Measurements from ENCODE around the gene FTO. TPM values are rescaled to one million over a fixed set of nuclear protein-coding genes. Genes with fewer than 3 reads are reported as not detected.

FTO gene
- total and polyA plus RNA-seq, 2 experiments from 2014 or later: 46.8 to 77.7 TPM

GRCh38 chr16:53914736-53915135 lies 210.8 kb downstream of the FTO start:
- Histone ChIP-seq H3K27me3 (no peaks in the 10 kb centered on the region), H3K27ac (no peak overlapping the region), H3K4me1 (ENCODE audit: insufficient read depth) (peaks cover 13% of the 10 kb centered on the region), H3K36me3 (replicated peaks; ENCODE audit: insufficient read depth, low read depth) (no peaks in the 10 kb centered on the region), H2AFZ (no peak overlapping the region), H4K20me1 (ENCODE audit: insufficient read depth, poor library complexity, severe bottlenecking) (no peaks in the 10 kb centered on the region), H3K9me2 (replicated peaks; ENCODE audit: insufficient read depth) (no peaks in the 10 kb centered on the region), H3K4me3 (no peak overlapping the region), H3K79me2 (peaks cover 2% of the 10 kb centered on the region), H3K4me2 (no peak overlapping the region), H3K9me3 (ENCODE audit: low read depth) (no peaks in the 10 kb centered on the region)
- DNase-seq (ENCODE audit: low spot score): no peak
- WGBS (ENCODE audit: low lambda C conversion rate, missing lambda C conversion rate): 81% methylated on average over 3 of the region's 3 CpGs
- TF ChIP-seq CTCF (IDR thresholded peaks at IDR 0.05; ENCODE audit: poor library complexity): no peak
- TF ChIP-seq EZH2 (IDR thresholded peaks at IDR 0.05; ENCODE audit: borderline replicate concordance): no peak
- TF ChIP-seq EZH2phosphoT487 (IDR thresholded peaks at IDR 0.05; ENCODE audit: low read depth, severe bottlenecking, unreplicated experiment): no peak

GRCh38 chr16:53915452-53916160 lies 211.7 kb downstream of the FTO start:
- H3K27ac ChIP-seq: no peak overlapping the region
- H3K36me3 ChIP-seq (replicated peaks; ENCODE audit: insufficient read depth, low read depth): no peaks in the 10 kb centered on the region
- no peaks in the 10 kb centered on the region for H3K9me2 ChIP-seq (replicated peaks; ENCODE audit: insufficient read depth)
- 96% methylated on average over 5 of the region's 5 CpGs for WGBS (ENCODE audit: low lambda C conversion rate, missing lambda C conversion rate)
- no peak for DNase-seq (ENCODE audit: low spot score)
- no peak overlapping the region for H3K4me2 ChIP-seq
- no peak overlapping the region for H2AFZ ChIP-seq
- no peaks in the 10 kb centered on the region for H3K27me3 ChIP-seq
- H3K4me1 ChIP-seq (ENCODE audit: insufficient read depth): peaks cover 13% of the 10 kb centered on the region
- peaks cover 2% of the 10 kb centered on the region for H3K79me2 ChIP-seq
- TF ChIP-seq EZH2 (IDR thresholded peaks at IDR 0.05; ENCODE audit: borderline replicate concordance) (no peak), EZH2phosphoT487 (IDR thresholded peaks at IDR 0.05; ENCODE audit: low read depth, severe bottlenecking, unreplicated experiment) (no peak), CTCF (IDR thresholded peaks at IDR 0.05; ENCODE audit: poor library complexity) (no peak)
- no peaks in the 10 kb centered on the region for H4K20me1 ChIP-seq (ENCODE audit: insufficient read depth, poor library complexity, severe bottlenecking)
- no peaks in the 10 kb centered on the region for H3K9me3 ChIP-seq (ENCODE audit: low read depth)
- H3K4me3 ChIP-seq: no peak overlapping the region

GRCh38 chr16:53920988-53921387 lies 217.0 kb downstream of the FTO start:
- Histone ChIP-seq H3K27ac (no peak overlapping the region), H3K4me2 (no peak overlapping the region), H3K36me3 (replicated peaks; ENCODE audit: insufficient read depth, low read depth) (no peaks in the 10 kb centered on the region), H3K4me1 (ENCODE audit: insufficient read depth) (peaks cover 31% of the 10 kb centered on the region), H3K9me2 (replicated peaks; ENCODE audit: insufficient read depth) (no peaks in the 10 kb centered on the region), H3K4me3 (no peak overlapping the region), H2AFZ (no peak overlapping the region), H4K20me1 (ENCODE audit: insufficient read depth, poor library complexity, severe bottlenecking) (no peaks in the 10 kb centered on the region), H3K9me3 (ENCODE audit: low read depth) (no peaks in the 10 kb centered on the region), H3K79me2 (peaks cover 2% of the 10 kb centered on the region), H3K27me3 (no peaks in the 10 kb centered on the region)
- DNase-seq (ENCODE audit: low spot score): no peak
- 82% methylated on average over 3 of the region's 3 CpGs for WGBS (ENCODE audit: low lambda C conversion rate, missing lambda C conversion rate)
- TF ChIP-seq EZH2 (IDR thresholded peaks at IDR 0.05; ENCODE audit: borderline replicate concordance): no peak
- no peak for TF ChIP-seq EZH2phosphoT487 (IDR thresholded peaks at IDR 0.05; ENCODE audit: low read depth, severe bottlenecking, unreplicated experiment)
- TF ChIP-seq CTCF (IDR thresholded peaks at IDR 0.05; ENCODE audit: poor library complexity): no peak

Measured in hepatocyte (in vitro differentiated cells).